DND-41 (cell line): ENCODE measurements around the gene ZBP1.

Experiments
- ATAC-seq: fragments of 200-7000 bp; cut with Tn5 transposase; 3 replicates; pipeline ENCODE4 v1.9.1; 2021; ENCODE audit warnings: low read depth; ENCODE audit not compliant: insufficient read depth
- DNase-seq: peaks from one replicate; pipeline ENCODE4 v3.0.0-alpha.2; 2020
- H2AFZ ChIP-seq: 2 replicates; pipeline ENCODE4 v1.6.0; 2012; ENCODE audit warnings: low read depth, low read length
- H3K27ac ChIP-seq: 2 replicates; pipeline ENCODE4 v1.5.1; 2012; ENCODE audit warnings: low read length, inconsistent platforms
- H3K27me3 ChIP-seq: fragments of 200-600 bp; sonication (generic); 2 replicates; pipeline ENCODE4 v1.6.0; 2012; ENCODE audit warnings: low read length, mild to moderate bottlenecking, inconsistent platforms; ENCODE audit not compliant: insufficient read depth, poor library complexity
- H3K36me3 ChIP-seq: 2 replicates; pipeline ENCODE4 v1.5.1; 2012; ENCODE audit warnings: low read length, inconsistent platforms; ENCODE audit not compliant: insufficient read depth
- H3K4me1 ChIP-seq: 2 replicates; pipeline ENCODE4 v1.5.1; 2012; ENCODE audit warnings: mild to moderate bottlenecking, low read length; ENCODE audit not compliant: insufficient read depth
- H3K4me2 ChIP-seq: 2 replicates; pipeline ENCODE4 v1.6.0; 2012; ENCODE audit warnings: mild to moderate bottlenecking, moderate library complexity, low read length, inconsistent platforms; ENCODE audit not compliant: insufficient read depth
- H3K4me3 ChIP-seq, 2 experiments: fragments of 200-600 bp in 1 of 2; shearing (Covaris generic) in 1 of 2; 2 replicates each; pipeline ENCODE4 v1.5.1; 2012 to 2016; ENCODE audit warnings: inconsistent platforms in 2 of 2, low read length in 2 of 2, mild to moderate bottlenecking in 2 of 2, low read depth in 1 of 2, moderate library complexity in 1 of 2
- H3K79me2 ChIP-seq: 2 replicates; pipeline ENCODE4 v1.6.0; 2012; ENCODE audit warnings: low read length, inconsistent platforms; ENCODE audit not compliant: insufficient read depth
- H3K9ac ChIP-seq: 2 replicates; pipeline ENCODE4 v1.6.0; 2012; ENCODE audit warnings: low read depth, mild to moderate bottlenecking, inconsistent platforms, low read length, moderate library complexity
- H3K9me3 ChIP-seq: 2 replicates; pipeline ENCODE4 v1.5.1; 2012; ENCODE audit warnings: low read length, moderate library complexity, mild to moderate bottlenecking, inconsistent platforms; ENCODE audit not compliant: insufficient read depth, severe bottlenecking
- H4K20me1 ChIP-seq: 2 replicates; pipeline ENCODE4 v1.6.0; 2012; ENCODE audit warnings: low read length; ENCODE audit not compliant: insufficient read depth
- EZH2 ChIP-seq: IDR thresholded peaks from 3 replicates; pipeline ENCODE4 v1.6.1; 2012; ENCODE audit warnings: borderline replicate concordance, low read depth, mild to moderate bottlenecking, moderate library complexity, low read length, inconsistent platforms; ENCODE audit not compliant: severe bottlenecking
- TF ChIP-seq, protein P1 (sequence below): IDR thresholded peaks from 2 replicates; pipeline ENCODE4 v1.5.1; 2012; ENCODE audit warnings: borderline replicate concordance, low read length, moderate library complexity, mild to moderate bottlenecking; ENCODE audit not compliant: poor library complexity, severe bottlenecking; ENCODE audit errors: extremely low read depth

Gene ZBP1

GRCh38 chr20:57573894-57574293, 46.3 kb downstream of the ZBP1 start:
- Histone ChIP-seq H4K20me1 (peaks cover 15% of the 10 kb centered on the region), H2AFZ (no peak overlapping the region), H3K27ac (no peak overlapping the region), H3K4me1 (no peaks in the 10 kb centered on the region), H3K4me3 (no peak overlapping the region), H3K36me3 (no peaks in the 10 kb centered on the region), H3K9me3 (no peaks in the 10 kb centered on the region), H3K9ac (no peak overlapping the region), H3K79me2 (no peaks in the 10 kb centered on the region), H3K4me2 (no peak overlapping the region), H3K27me3 (peaks cover 41% of the 10 kb centered on the region)
- DNase-seq (peak; percentile 20), ATAC-seq (no peak; the same call in 2 of the 3 replicates)
- no peak for TF ChIP-seq EZH2
- TF ChIP-seq, protein P1, sequence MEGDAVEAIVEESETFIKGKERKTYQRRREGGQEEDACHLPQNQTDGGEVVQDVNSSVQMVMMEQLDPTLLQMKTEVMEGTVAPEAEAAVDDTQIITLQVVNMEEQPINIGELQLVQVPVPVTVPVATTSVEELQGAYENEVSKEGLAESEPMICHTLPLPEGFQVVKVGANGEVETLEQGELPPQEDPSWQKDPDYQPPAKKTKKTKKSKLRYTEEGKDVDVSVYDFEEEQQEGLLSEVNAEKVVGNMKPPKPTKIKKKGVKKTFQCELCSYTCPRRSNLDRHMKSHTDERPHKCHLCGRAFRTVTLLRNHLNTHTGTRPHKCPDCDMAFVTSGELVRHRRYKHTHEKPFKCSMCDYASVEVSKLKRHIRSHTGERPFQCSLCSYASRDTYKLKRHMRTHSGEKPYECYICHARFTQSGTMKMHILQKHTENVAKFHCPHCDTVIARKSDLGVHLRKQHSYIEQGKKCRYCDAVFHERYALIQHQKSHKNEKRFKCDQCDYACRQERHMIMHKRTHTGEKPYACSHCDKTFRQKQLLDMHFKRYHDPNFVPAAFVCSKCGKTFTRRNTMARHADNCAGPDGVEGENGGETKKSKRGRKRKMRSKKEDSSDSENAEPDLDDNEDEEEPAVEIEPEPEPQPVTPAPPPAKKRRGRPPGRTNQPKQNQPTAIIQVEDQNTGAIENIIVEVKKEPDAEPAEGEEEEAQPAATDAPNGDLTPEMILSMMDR = peak; percentile 56

DNA sequence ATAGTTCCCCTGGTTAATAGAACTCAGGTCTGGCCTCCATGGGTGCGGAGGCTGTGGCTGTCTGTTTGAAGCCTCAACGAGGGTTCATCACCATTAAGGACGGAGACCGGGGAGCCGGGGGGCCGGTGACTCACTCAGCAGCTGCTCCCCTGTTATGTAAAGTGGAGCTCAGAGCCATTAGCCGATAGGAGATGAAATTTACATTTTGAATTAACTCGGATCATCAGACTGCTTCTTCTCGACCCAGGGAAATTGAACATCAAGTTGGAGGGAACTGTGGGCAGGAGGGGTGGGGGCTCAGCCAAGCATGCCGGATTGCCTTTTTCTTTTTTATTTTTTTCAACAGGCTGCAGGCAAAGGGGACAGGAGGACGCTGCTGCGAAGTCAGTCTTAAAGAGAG, 47.0 kb downstream of the ZBP1 start:
- no peak overlapping the region for H3K4me3 ChIP-seq
- H2AFZ ChIP-seq = no peak overlapping the region
- H3K4me2 ChIP-seq = no peak overlapping the region
- TF ChIP-seq, protein P1 = no peak
- no peak for TF ChIP-seq EZH2
- H3K36me3 ChIP-seq = no peaks in the 10 kb centered on the region
- H3K79me2 ChIP-seq = no peaks in the 10 kb centered on the region
- ATAC-seq (no peak), DNase-seq (no peak)
- H3K9ac ChIP-seq = no peak overlapping the region
- no peaks in the 10 kb centered on the region for H3K4me1 ChIP-seq
- peaks cover 42% of the 10 kb centered on the region for H3K27me3 ChIP-seq
- peaks cover 19% of the 10 kb centered on the region for H4K20me1 ChIP-seq
- H3K9me3 ChIP-seq = no peaks in the 10 kb centered on the region
- no peak overlapping the region for H3K27ac ChIP-seq

DNA sequence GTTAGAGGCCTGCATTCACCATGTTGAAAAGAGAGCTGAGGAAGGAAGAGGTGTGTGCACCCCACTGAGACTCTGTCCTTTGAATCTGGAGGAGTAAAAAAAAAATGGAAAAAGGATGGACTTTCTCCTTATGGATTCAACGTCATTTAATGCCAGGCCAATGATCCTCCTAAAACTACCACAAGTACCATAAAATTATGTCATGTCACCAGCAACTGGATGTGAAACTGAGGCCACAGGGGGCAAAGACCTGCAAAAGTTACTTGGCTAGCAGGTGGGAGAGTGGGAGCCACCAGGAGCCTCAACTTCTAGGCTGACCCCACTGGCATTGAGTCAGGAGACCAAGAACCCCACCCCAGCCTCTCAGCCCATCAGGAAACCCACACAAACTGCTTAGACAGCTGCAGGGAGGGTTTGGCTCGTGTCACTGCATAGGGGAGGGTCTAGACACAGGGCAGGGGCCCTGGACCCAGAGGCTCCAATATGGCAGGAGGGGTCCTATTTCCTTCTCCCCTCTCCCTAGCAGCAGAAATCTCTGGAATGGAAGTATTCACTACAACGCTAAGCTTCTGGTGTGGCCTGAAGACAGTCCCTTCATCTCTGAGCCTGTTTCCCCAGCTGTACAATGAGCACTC, 48.3 kb downstream of the ZBP1 start:
- TF ChIP-seq EZH2 = no peak
- TF ChIP-seq, protein P1 = no peak
- no peak for ATAC-seq
- no peaks in the 10 kb centered on the region for H3K4me1 ChIP-seq

GRCh38 chr20:57570920-57571319, 49.3 kb downstream of the ZBP1 start:
- H4K20me1 ChIP-seq = peaks cover 13% of the 10 kb centered on the region
- TF ChIP-seq, protein P1 = no peak
- no peak for TF ChIP-seq EZH2
- no peak for ATAC-seq
- H3K4me3 ChIP-seq = no peak overlapping the region
- H2AFZ ChIP-seq = no peak overlapping the region
- H3K79me2 ChIP-seq = no peaks in the 10 kb centered on the region
- H3K27me3 ChIP-seq = peaks cover 35% of the 10 kb centered on the region
- no peak for DNase-seq
- no peak overlapping the region for H3K4me2 ChIP-seq
- no peak overlapping the region for H3K9ac ChIP-seq
- H3K4me1 ChIP-seq = no peaks in the 10 kb centered on the region
- H3K27ac ChIP-seq = no peak overlapping the region
- H3K36me3 ChIP-seq = no peaks in the 10 kb centered on the region
- H3K9me3 ChIP-seq = no peaks in the 10 kb centered on the region

More for the DNA sequence above, 48.3 kb downstream of the ZBP1 start:
- Histone ChIP-seq H3K9ac (no peak overlapping the region), H3K27ac (no peak overlapping the region), H2AFZ (no peak overlapping the region), H3K4me2 (no peak overlapping the region), H4K20me1 (peaks cover 13% of the 10 kb centered on the region), H3K27me3 (peaks cover 41% of the 10 kb centered on the region), H3K4me3 (no peak overlapping the region), H3K36me3 (no peaks in the 10 kb centered on the region), H3K79me2 (no peaks in the 10 kb centered on the region), H3K9me3 (no peaks in the 10 kb centered on the region)
- DNase-seq = no peak
